A673 (cell line): ENCODE measurements around the gene ZC3H12A.

Experiments
- CTCF ChIP-seq: fragments of 300-800, 200-600 bp; sonication (generic); conservative IDR thresholded peaks from 2 replicates; pipeline ENCODE4 v1.5.1; 2017; ENCODE audit warnings: low read depth, mild to moderate bottlenecking, antibody characterized with exemption, low read length, moderate library complexity, mixed read lengths
- EZH2 ChIP-seq: fragments of 200-600 bp; sonication (generic); IDR thresholded peaks from 2 replicates; pipeline ENCODE4 v1.6.1; 2017; ENCODE audit warnings: borderline replicate concordance, low read depth, mild to moderate bottlenecking, mixed read lengths, antibody characterized with exemption, low read length; ENCODE audit not compliant: poor library complexity, severe bottlenecking

GRCh38 chr1:37453647-37454046 lies 20.7 kb upstream of the ZC3H12A start:
- TF ChIP-seq EZH2 (no peak), CTCF (no peak)
